ENCODE measurements around the gene MINK1.
"Not testable (repeated sequence)": the region's sequence is repeated elsewhere in the genome, so short reads cannot be mapped to it uniquely, and the experiment has no call there.

MINK1 gene

GRCh38 chr17:4914551-4914950, 81.4 kb downstream of the MINK1 start:
- DNase-seq (ENCODE audit: low read depth in 1 of 2, low spot score in 1 of 2); H3K4me3 ChIP-seq (replicated peaks; ENCODE audit: insufficient read depth, low read length); H3K27me3 ChIP-seq (ENCODE audit: insufficient read depth, poor library complexity, severe bottlenecking); H3K27ac ChIP-seq (replicated peaks): not testable (repeated sequence)

DNA sequence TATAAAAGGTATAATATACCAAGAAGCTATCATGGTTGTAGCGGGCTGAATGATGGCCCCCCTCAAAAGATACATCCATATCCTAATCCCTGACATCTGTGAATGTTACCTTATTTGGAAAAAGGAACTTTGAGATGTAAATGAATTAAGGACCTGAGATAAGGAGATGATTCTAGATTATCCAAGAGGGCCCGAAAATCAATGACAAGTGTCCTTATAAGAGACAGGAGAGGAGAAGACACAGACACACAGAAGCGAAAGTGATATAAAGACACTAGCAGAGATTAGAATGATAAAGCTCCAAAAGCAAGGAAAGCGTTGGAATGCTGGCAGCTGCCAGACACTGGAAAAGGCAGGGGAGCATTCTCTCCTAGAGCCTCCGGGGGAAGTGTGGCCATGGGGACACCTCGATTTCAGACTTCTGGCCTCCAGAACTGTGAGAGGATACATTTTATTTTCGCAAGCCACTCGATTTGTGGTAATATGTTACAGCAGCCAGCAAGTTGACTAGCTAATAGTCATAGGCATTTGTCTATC, 86.4 kb downstream of the MINK1 start:
- Histone ChIP-seq H3K4me3 (replicated peaks; ENCODE audit: insufficient read depth, low read length) (no peak overlapping the region), H3K27me3 (ENCODE audit: insufficient read depth, poor library complexity, severe bottlenecking) (no peaks in the 10 kb centered on the region), H3K27ac (replicated peaks) (no peak overlapping the region)
- no peak for DNase-seq (ENCODE audit: low read depth in 1 of 2, low spot score in 1 of 2)
- no peak for TF ChIP-seq GABPA (IDR thresholded peaks at IDR 0.05; ENCODE audit: low read depth)
- TF ChIP-seq, protein P1, sequence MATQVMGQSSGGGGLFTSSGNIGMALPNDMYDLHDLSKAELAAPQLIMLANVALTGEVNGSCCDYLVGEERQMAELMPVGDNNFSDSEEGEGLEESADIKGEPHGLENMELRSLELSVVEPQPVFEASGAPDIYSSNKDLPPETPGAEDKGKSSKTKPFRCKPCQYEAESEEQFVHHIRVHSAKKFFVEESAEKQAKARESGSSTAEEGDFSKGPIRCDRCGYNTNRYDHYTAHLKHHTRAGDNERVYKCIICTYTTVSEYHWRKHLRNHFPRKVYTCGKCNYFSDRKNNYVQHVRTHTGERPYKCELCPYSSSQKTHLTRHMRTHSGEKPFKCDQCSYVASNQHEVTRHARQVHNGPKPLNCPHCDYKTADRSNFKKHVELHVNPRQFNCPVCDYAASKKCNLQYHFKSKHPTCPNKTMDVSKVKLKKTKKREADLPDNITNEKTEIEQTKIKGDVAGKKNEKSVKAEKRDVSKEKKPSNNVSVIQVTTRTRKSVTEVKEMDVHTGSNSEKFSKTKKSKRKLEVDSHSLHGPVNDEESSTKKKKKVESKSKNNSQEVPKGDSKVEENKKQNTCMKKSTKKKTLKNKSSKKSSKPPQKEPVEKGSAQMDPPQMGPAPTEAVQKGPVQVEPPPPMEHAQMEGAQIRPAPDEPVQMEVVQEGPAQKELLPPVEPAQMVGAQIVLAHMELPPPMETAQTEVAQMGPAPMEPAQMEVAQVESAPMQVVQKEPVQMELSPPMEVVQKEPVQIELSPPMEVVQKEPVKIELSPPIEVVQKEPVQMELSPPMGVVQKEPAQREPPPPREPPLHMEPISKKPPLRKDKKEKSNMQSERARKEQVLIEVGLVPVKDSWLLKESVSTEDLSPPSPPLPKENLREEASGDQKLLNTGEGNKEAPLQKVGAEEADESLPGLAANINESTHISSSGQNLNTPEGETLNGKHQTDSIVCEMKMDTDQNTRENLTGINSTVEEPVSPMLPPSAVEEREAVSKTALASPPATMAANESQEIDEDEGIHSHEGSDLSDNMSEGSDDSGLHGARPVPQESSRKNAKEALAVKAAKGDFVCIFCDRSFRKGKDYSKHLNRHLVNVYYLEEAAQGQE (IDR thresholded peaks at IDR 0.05; ENCODE audit: insufficient replicate concordance, low read depth), result no peak
- TF ChIP-seq SPI1 (IDR thresholded peaks at IDR 0.05; ENCODE audit: borderline replicate concordance, low read depth), result no peak
- TF ChIP-seq POLR2AphosphoS5 (IDR thresholded peaks at IDR 0.05; ENCODE audit: low read depth), result no peak
- TF ChIP-seq, protein P2, sequence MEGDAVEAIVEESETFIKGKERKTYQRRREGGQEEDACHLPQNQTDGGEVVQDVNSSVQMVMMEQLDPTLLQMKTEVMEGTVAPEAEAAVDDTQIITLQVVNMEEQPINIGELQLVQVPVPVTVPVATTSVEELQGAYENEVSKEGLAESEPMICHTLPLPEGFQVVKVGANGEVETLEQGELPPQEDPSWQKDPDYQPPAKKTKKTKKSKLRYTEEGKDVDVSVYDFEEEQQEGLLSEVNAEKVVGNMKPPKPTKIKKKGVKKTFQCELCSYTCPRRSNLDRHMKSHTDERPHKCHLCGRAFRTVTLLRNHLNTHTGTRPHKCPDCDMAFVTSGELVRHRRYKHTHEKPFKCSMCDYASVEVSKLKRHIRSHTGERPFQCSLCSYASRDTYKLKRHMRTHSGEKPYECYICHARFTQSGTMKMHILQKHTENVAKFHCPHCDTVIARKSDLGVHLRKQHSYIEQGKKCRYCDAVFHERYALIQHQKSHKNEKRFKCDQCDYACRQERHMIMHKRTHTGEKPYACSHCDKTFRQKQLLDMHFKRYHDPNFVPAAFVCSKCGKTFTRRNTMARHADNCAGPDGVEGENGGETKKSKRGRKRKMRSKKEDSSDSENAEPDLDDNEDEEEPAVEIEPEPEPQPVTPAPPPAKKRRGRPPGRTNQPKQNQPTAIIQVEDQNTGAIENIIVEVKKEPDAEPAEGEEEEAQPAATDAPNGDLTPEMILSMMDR (IDR thresholded peaks at IDR 0.05; ENCODE audit: insufficient read depth, low read length), result no peak

GRCh38 chr17:4920351-4921048, 87.4 kb downstream of the MINK1 start:
- Histone ChIP-seq H3K4me3 (replicated peaks; ENCODE audit: insufficient read depth, low read length) (no peak overlapping the region), H3K27ac (replicated peaks) (no peak overlapping the region), H3K27me3 (ENCODE audit: insufficient read depth, poor library complexity, severe bottlenecking) (no peaks in the 10 kb centered on the region)
- TF ChIP-seq, protein P1 (IDR thresholded peaks at IDR 0.05; ENCODE audit: insufficient replicate concordance, low read depth), result no peak
- TF ChIP-seq SPI1 (IDR thresholded peaks at IDR 0.05; ENCODE audit: borderline replicate concordance, low read depth) (no peak), POLR2AphosphoS5 (IDR thresholded peaks at IDR 0.05; ENCODE audit: low read depth) (no peak), GABPA (IDR thresholded peaks at IDR 0.05; ENCODE audit: low read depth) (no peak)
- TF ChIP-seq, protein P2 (IDR thresholded peaks at IDR 0.05; ENCODE audit: insufficient read depth, low read length), result no peak
- DNase-seq (ENCODE audit: low read depth in 1 of 2, low spot score in 1 of 2), result peak in 1 of 2 experiments; percentile 78

GRCh38 chr17:4921320-4921719, 88.2 kb downstream of the MINK1 start:
- TF ChIP-seq POLR2AphosphoS5 (IDR thresholded peaks at IDR 0.05; ENCODE audit: low read depth) (no peak), GABPA (IDR thresholded peaks at IDR 0.05; ENCODE audit: low read depth) (no peak), SPI1 (IDR thresholded peaks at IDR 0.05; ENCODE audit: borderline replicate concordance, low read depth) (no peak)
- TF ChIP-seq, protein P2 (IDR thresholded peaks at IDR 0.05; ENCODE audit: insufficient read depth, low read length), result no peak
- TF ChIP-seq, protein P1 (IDR thresholded peaks at IDR 0.05; ENCODE audit: insufficient replicate concordance, low read depth), result no peak
- Histone ChIP-seq H3K27ac (replicated peaks) (no peak overlapping the region), H3K27me3 (ENCODE audit: insufficient read depth, poor library complexity, severe bottlenecking) (no peaks in the 10 kb centered on the region), H3K4me3 (replicated peaks; ENCODE audit: insufficient read depth, low read length) (no peak overlapping the region)
- no peak for DNase-seq (ENCODE audit: low read depth in 1 of 2, low spot score in 1 of 2)

- not testable (repeated sequence) for H3K4me3 ChIP-seq (replicated peaks; ENCODE audit: insufficient read depth, low read length); DNase-seq (ENCODE audit: low read depth in 1 of 2, low spot score in 1 of 2); H3K27me3 ChIP-seq (ENCODE audit: insufficient read depth, poor library complexity, severe bottlenecking); H3K27ac ChIP-seq (replicated peaks)
These were observed 93.6 kb downstream of the MINK1 start for GRCh38 chr17:4926577-4927335.
